ENCODE data around the gene FNTB.

DNA sequence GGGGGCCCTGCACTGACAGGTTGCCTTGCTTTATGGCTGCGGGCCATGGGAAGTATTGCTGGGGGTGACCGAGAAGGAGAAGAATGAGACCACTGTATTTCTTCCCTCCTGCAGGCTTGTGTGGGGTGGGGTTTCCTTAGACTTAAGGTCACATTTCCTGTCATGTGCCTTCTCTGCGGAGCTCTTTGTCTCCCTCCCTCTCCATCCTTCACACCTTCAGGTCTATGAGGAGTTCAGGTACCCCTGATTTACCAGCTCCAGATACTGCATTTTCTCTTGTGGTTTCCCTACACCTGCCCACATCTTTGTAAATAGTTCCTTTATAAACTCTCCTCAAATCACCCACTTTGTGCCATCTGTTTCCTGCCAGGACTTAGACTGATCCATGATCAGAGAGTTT lies 3.6 kb downstream of the FNTB start:
- no peak for TF ChIP-seq EZH2phosphoT487 (IDR thresholded peaks at IDR 0.05; ENCODE audit: borderline replicate concordance, low read length)
- TF ChIP-seq, protein P1, sequence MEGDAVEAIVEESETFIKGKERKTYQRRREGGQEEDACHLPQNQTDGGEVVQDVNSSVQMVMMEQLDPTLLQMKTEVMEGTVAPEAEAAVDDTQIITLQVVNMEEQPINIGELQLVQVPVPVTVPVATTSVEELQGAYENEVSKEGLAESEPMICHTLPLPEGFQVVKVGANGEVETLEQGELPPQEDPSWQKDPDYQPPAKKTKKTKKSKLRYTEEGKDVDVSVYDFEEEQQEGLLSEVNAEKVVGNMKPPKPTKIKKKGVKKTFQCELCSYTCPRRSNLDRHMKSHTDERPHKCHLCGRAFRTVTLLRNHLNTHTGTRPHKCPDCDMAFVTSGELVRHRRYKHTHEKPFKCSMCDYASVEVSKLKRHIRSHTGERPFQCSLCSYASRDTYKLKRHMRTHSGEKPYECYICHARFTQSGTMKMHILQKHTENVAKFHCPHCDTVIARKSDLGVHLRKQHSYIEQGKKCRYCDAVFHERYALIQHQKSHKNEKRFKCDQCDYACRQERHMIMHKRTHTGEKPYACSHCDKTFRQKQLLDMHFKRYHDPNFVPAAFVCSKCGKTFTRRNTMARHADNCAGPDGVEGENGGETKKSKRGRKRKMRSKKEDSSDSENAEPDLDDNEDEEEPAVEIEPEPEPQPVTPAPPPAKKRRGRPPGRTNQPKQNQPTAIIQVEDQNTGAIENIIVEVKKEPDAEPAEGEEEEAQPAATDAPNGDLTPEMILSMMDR (IDR thresholded peaks at IDR 0.05; ENCODE audit: low read depth, low read length, poor library complexity, severe bottlenecking), result no peak
